ENCODE measurements around the gene CCDC80.
A peak's percentile ranks its signal among the peaks of the same experiment; 100 is the strongest.

DNA sequence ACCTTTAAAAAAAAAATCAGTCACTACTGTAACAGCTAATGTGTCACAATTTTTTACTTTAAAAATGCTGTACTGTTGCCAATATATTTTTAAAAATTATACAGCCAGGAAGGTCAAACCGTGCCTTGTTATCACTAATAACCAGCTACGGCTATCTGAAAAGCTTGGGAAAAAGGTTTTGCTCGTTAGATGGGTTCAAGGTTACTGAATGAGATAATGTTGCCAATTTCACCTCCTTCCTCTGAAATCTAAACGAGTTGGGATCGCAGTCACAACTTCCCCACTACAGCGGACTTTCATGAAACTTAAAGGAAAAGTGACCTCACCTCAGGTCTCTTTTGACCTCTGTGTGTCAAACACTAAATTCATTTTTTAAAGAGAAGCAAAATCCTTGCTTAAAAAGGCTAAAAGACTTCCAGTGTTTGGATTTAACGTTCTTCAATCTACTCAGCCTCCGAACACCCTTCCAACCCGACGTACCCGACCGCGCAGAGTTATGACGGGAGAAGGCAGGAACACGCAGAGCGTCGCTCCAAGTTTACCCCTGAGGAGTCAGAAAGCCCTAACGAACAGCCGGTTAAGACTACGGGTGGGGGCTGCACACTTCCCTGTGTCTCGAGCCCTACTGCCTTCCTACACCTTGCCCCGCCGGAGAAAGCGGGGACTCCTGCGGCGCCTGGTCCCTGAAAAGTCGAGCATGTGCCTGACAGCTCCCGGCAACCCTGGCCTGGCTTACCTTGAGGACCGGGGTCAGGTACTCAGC lies 80.0 kb downstream of the CCDC80 start:
- TF ChIP-seq POLR2AphosphoS5 (IDR thresholded peaks at IDR 0.05; ENCODE audit: borderline replicate concordance, low read depth, low read length) (no peak), EZH2 (IDR thresholded peaks at IDR 0.05) (no peak), FOXP2 (optimal IDR thresholded peaks at IDR 0.05; ENCODE audit: control extremely low read depth, extremely low read length, insufficient read depth) (peak; percentile 20)
